ENCODE results near the gene CPSF4L.
"Not testable (repeated sequence)": the region's sequence is repeated elsewhere in the genome, so short reads cannot be mapped to it uniquely, and the experiment has no call there.

CPSF4L gene

DNA sequence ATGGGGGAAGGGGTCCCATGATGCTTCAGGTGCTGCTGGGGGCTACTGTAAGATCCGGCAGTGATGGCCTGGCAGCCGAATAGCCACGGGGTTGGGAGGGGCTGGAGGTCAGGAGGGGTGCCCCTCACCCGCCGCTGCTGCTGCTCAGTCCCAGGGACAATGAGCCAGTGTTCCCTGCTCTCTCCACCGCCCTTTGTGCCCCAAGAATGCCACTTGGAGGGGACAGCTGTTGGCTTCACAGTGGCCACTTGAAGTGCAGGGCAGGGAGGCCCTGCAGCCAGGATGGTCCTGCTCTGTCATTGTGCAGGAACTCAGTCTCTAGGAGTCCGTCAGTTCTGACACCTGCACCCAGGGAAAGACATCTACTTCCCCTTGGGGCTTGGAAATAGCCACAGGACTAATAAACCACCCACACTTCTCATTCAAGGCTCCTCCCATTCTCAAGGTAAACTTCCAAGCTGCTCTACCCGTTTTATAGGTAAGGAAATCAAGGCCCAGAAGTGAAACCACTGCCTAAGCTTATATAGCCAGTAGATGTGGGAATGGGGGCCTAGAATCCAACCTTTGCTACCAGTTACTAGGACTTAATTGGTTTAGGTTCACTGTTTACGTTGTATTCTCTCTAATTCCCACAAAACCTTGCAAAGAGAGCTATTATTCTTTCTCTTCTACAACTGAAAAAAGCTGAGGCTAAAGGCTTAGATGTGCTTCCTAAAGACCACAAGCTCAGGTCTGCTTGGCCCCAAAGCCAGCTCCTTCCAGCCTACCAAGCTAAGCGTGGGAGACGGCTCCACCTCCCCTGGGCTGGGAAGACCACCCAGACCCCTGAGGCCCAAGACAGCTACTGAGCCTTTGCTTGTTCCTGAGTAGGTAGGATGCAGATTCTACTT is 6.2 kb upstream of the CPSF4L start:
- DNase-seq, result no peak

DNA sequence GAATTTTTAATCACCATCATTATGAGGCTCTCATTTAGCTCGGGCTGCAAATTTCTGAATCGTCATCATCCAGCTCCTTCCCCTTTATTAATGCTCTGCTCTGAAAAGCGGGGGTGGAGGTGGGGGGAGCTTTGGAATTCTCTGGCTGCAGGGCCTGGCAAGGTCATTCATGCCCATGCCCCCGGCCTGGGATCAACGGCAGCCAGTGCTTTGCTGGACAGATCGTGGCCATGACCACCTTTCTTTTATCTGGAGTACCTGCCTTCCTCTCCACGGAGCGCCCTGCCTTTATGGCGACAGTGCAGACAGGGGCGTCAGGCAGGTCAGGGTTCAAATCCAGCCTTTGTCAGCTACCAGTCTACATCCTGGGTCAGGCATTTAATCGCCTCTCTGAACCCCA is 5.1 kb upstream of the CPSF4L start:
- DNase-seq, result no peak

DNA sequence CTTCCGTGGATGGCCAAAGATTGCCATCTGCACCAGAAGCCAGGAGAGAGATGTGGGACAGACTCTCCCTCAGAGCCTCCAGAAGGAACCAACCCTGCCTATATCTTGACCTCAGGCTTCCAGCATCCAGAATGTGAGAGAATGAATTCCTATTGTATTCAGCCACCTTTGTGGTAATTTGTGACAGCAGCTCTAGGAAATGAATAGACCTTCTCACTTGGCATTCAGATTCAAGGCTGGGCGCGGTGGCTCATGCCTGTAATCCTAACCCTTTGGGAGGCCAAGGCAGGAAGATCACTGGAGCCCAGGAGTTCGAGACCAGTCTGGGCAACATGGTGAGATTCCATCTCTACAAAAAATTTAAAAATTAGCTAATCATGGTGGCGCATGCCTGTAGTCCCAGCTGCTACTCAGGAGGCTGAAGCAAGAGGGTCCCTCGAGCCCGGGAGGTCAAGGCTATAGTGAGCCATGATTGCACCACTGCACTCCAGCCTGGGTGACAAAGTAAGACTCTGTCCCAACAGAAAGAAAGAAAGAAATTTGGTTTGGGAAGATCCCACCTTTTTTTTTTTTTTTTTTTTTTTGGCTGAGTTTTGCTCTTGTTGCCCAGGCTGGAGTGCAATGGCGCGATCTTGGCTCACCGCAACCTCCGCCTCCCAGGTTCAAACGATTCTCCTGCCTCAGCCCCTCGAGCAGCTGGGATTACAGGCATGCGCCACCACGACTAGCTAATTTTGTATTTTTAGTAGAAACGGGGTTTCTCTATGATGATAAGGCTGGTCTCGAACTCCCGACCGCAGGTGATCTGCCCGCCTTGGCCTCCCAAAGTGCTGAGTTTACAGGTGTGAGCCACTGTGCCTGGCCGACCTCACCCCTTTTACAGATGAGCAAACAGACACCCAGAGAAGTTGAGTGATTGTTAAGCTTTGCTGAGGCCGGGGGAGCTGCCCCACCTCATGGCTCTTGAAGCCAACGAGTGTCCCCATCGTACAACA is 4.3 kb upstream of the CPSF4L start:
- DNase-seq, result no peak

DNA sequence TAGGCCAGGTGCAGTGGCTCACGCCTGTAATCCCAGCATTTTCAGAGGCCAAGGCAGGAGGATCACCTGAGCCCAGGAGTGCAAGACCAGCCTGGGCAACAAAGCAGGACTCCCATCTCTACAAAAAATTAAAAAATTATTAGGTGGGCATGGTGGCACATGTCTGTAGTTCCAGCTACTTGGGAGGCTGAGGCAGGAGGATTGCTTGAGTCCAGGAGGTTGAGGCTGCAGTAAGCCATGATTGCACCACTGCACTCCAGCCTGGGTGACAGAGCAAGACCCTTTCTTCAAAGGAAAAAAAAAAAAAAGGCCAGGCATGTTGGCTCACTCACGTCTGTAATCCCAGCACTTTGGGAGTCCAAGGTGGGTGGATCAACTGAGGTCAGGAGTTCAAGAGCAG is 2.8 kb upstream of the CPSF4L start:
- not testable (repeated sequence) for DNase-seq

DNA sequence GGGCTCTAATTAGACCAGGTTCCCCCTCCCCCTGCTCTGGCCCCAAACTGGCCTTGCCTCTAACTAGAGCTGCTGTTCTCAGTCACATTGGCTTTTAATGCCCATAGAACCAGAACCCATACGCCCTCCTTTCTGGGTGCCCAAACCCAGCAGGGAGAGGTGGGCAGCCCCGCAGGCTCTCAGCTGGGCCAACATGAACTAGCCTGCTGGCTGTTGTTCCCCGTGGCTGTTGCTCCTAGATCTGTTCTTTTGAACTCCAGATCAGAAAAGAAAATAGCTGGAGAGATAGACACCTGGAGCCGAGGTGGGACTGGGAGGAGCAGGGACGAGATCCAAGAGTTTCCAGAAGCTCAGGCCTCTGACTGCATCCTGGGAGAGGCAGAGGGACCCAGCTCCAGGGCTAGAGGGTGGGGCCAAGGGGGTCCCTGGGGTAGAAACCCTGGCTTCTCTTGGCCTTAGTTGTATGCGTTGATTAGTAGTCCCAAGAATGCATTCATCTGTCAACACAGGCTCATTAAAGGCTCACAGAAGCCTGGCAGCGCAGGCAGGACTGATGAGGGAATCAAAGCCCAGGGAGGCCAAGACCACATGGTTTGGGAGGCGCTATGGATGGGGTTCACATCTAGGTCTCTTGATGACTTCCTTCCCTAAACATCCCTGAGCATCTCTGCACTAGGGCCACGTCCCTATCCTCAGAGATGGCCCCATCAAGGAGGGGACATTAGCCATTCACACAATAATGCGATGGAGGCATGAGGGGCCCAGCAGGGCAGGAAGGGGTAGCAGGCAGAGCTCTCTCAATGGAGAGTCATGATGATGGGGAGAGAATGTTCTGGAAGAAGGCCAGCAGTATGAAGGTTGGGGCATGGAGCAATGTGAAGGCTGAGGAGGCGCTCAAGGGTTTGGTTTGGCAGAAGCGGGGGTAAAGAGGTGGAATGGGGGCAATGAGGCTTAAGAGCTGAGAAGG is 1.3 kb upstream of the CPSF4L start:
- DNase-seq, result no peak

DNA sequence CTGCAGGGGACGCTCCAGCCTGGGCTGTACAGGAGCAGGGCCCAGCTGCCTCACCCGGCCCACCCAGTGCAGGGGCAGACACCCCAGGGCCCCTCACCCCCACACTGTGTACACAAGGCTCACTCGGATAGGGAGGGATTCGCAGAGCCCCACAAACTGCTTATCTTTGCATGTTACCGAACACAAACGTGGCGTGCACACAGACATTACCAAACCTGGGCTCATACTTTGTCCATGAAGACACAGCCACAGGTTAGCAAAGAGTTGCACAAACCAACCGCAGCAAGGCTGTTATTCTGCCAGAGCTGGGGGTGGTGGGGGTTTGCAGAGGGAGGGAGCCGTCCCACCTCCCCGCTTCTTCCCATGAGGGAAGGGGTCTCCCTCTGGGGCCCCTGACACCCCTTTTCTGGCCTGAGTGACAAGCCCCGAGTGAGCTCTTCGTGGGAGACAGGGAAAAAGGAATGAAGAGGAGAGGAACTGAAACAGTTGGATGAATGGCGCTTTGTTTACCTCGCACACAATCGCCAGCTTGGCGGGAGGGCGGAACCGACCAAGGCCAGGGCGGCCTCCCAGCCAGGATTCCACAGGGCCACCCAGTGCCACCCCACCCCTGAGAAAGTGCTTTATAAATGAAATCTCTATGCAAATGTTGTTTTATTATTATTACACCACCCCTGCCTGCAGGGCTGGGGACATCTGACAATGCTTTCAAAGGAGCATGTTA is 434 bp upstream of the CPSF4L start:
- no peak for DNase-seq

DNA sequence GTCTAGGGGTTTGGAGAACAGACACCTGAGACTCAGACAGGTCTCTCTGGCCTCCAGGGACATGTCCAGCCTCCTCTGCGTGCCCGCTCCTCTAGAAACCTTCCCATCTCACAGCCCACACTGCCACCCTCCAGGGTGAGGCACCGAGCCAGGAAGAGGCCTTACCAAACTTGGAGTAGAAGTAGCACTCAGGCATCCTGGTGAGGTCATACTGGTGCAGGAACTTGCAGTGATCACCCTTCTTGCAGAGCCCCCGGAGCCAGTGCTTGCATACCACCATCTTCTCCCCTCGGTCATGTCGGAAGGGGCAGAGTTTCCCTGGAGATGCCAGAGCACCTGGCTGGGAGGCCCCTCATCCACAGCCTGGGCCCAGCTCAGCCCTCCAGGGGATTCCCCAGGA is 4.2 kb downstream of the CPSF4L start:
- DNase-seq, result no peak

DNA sequence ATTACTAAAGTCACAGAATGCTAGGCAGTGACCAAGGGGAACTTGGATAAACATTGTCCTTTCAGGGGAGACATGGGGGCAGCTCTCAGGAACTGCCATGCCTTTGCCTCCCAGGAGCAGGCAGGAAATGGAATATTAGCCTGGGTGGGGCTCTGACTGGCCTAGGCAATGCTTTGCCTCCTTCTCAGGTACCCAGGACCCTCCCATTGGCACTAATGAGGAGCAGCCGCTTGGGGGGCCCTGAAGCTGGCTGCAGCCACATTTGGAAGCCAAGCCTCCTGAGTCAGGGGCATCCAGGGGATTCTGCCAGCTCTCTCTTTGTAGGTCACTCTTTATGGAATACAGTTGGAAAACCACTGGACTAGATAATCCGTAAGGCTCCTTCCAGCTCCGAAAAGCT is 5.5 kb downstream of the CPSF4L start:
- DNase-seq, result no peak

DNA sequence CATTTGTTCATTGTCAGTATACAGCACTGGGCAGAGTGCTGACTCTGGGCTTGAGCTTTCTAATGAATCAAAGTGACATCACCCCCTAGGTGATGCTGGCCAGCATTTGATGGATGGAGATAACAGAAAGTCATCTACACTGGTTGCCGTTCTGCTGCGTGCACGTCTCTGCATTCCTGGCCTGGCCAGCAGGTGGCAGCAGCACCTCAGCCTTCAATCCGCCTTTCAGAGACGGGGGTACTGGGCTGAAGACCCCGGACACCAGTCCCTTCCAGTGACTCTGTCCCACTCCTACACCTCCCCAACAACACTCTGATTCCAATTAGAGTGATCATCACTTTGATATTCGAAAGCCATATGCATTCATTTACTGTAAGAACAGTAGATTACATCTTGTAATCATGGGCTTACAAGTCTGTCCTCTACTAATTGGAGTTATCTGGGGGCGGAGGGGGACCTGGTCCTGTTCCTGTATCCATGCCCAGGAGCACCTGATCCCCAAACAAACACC is 6.0 kb downstream of the CPSF4L start:
- DNase-seq, result peak; percentile 54

DNA sequence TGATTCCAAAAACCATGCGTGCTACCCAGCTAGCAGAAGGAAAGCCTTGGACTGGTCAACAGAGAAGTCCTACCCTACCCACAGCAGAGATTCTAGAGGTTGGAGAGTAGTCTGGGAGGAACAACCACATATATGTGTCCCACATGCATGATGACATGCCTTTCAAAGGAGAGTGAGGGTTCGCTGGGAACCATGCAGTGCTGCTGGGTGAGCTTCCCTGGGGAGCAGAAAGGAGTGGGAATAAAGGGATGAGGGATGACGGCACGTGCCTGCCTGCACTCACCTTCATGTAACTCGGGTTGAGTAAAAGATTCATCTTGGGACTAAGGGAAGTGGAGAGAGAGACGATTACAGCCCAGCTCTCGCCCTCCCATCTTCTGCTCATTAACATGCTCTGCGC is 9.8 kb downstream of the CPSF4L start:
- DNase-seq, result no peak

DNA sequence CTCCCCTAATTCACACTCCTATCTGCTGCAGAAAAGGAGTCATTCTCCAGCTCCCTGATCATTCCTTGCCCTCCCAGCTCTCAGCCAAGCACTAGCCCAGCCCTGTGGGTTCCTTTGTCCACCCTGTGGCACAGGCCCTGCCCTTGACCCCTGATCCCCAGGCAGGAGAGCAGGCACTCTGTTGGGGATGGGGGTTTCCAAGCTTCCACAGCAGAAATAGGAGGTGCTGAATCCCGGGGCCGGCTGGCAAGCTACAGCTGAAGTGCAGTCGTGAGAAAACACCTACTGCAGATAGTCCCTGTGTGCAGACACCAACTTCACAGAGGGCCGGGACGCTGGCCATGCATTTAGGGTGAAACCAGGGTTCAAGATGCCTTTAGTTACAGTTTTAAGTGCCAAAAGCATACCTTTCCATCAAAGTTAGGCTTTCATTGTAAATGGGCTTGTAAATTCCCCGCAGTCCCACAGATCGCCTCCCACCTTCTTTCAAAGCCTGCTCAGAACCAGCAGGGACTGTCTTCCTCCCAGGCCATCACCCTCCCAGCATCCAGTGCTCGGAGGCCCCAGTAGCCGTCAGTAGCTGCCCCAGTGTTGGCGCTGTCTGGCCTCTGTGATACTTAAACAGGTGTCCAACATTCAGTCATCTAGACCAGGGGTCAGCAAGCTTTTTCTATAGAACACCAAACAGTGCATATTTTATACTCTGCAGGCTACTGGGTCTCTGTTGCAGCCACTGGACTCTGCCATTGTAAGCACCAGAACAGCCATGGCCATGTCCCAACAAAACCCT is 10.6 kb downstream of the CPSF4L start:
- DNase-seq, result no peak

DNA sequence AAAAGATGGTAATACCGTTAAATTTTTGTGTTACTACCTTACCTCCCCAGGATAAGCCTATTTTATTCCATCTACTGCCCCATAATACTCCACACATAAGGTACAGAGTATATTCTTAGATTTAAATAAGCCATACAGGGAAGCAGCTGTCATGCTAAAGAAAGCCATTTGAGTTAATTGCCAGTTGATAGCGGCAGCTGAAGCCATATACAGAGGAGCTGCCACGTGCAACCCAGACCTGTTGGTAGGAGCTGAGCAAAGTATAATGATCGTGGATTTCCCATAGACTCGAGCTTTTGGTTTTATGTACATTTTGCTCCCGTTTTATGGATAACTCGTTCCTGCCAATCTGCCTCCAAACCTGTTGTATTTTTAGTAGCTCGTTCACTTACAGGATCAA is 12.0 kb downstream of the CPSF4L start:
- DNase-seq, result no peak

DNA sequence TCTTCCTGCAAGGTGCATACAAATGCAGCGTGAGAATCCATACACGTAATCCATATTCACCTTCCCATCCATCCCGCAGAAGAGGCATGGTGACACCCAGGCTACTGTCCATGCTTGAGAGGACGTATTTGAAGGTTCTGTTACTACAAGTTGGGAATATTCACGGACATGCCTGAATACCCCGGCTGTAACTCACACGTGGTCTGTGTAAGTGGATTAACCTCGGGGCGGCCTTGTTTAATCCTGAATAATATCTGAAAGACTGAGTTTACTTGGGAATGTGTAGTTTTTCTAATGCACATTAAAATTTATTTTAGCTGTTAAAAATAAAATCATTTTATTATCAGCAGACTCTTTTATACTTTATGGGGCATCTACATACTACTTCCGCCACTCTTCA is 13.1 kb downstream of the CPSF4L start:
- no peak for DNase-seq

DNA sequence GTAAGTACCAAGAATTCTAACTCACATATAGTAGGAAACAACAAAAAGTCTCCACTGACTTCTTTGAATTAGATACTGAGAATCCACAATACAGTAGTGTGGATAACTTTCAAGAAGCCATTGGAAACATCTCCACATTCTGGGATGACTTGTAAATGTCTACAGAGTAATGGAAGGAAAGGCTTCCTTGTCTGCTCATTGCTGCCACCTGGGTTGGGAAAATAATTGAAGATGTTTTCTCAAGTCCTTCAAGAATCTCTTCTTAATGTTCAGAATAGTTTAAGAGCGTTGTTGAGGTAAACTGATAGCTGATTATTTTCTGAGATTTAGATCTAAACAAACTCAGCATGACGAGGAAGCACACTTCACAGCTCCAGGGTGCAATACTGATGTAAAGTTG is 14.0 kb downstream of the CPSF4L start:
- DNase-seq, result no peak

DNA sequence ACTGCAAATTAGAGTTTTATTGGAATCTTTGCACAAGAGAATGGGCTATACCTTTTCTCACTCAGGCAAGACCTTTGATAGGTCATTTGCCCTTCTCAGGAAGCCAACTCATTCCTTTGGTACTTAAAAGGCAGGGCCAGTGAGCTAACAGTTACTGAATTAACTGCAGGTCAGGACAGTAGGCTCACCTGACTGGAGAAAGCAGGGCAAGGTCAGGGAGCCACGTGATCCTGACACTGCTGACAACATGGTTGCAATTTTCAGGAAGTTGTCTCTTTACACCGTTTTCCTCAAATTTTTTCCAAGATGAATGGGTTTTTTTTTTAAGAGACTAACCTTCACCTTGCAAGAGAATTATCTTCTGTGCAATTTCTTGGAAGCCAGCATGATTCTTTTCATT is 21.1 kb downstream of the CPSF4L start:
- no peak for DNase-seq

DNA sequence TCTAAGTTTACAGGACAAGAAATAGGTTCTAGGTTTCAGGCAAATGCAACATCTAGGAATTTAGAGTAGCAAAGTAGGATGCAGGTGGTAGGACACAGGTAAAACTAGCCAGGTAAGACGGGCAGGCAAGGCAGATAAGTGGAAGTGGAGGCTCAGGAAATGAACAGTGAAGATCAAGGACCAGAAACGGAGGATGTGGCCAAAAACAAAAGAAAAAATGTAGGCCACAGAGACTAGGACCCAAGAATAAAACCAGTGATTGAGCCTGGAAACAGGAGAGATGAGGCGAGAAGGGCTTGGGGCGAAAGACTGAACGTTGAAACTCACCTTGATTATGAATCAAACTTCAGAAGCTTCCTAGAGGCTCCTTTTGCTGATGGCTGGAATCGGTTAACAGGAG is 24.0 kb downstream of the CPSF4L start:
- DNase-seq, result no peak

DNA sequence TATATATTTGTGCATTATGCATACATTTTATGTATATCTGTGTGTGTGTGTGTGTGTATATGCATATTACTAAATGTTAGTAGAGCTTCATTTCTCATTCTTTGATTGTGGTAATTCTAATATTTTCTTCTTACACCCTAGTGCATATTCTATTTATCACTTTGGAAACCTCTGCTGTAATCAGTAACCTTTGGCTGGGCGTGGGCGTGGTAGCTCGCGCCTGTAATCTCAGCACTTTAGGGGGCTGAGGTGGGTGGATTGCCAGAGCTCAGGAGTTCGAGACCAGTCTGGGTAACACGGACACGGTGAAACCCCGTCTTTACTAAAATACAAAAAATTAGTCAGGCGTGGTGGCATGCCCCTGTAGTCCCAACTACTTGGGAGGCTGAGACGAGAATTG is 26.9 kb downstream of the CPSF4L start:
- no peak for DNase-seq

DNA sequence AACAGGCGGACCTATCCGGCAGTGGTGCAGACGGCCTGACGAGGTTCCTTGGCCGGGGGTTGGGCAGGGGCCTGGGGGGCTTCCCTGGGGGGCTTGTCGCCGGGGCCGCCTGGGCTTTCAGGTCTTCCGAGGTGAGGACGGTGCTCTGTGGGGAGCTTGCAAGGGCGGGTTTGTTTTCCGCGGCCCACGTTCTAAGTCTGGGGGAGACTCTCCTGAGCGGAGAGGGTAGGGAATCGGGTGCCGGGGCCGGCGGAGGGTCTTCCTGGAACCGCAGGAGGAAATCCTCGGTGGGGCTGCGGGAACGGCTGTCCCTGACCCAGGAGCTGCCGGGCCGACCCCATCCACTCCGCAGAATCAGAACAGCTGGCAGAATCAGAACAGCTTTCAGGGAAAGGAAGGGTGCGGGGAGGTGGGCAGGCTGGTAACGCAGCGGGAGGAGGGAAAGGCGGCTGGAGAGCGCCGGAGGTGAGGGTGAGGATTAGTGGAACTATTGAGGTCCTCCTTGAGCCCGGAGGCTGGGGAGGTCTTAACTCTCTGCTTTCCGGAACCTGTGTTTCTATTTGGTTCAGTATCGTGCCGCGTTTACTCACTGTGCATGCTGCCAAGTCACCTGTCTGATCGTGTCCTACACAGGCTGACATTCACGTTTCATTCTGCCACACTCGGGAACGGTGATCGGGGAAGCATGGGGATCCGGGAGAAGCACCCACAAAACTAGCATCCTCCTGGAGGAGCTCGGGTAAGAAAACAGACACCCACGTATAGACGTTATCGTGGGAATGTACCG is 28.9 kb downstream of the CPSF4L start:
- peak; percentile 27 for DNase-seq

DNA sequence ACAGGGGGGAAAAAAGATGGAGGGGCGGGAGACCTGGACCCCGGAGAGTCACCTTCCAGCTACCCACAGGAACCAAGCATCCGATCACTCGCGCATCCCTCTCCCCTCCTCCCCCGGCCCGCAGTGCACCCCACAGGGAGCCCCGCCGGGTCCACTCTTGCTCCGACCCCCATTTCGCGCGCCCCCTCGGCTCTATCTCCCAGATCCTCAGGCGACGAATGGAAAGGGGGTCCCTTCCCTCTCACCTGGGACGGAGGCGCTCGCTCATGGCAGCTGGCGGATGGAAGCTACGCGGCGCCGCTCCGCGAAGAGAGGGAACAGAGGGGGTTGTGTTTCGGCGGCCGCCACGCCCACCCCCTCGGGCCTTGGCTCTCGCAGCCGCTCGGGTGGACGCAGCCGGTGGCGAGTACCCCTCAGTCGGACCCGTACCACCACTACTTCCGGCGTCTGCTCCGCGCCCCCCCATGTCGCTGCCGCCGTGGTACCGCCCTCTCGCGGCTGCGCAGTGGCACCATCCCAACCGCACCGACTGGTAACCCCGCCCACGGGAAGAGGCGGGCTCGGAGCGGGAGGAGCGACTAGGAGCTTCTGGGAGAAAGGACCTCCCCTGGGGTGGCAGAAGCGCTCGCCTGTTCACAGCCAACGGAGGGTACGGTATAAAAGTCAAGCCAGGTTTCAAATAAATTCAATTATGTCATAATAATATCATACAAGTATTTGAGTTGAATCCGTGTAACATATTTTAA is 29.7 kb downstream of the CPSF4L start:
- peak; percentile 97 for DNase-seq

Data from stimulated activated CD4-positive, alpha-beta T cell treated with anti-CD3 and anti-CD28 coated beads, Interleukin-12 subunit alpha, Interleukin-12 subunit beta, amount 100 ng/mL, for 4 hours (primary cell).